T-helper 2 cell treated with Interferon-gamma antibody and Interleukin-4, amounts not matched to agents 5 μg/mL and 100 μg/mL, for 36 hours (primary cell): ENCODE results near the gene DNAL1.

Source experiments
- DNase-seq: peaks from one replicate; pipeline ENCODE4 v3.0.0; 2021; ENCODE audit warnings: low spot score
- H3K27ac Mint-ChIP-seq: one replicate; pipeline ENCODE4 v1.8.0; 2021; ENCODE audit warnings: mild to moderate bottlenecking, mixed read lengths
- H3K27me3 Mint-ChIP-seq: one replicate; pipeline ENCODE4 v1.8.0; 2021; ENCODE audit warnings: low read depth, mixed read lengths
- H3K36me3 Mint-ChIP-seq: one replicate; pipeline ENCODE4 v1.8.0; 2021; ENCODE audit warnings: low read depth, mixed read lengths
- H3K4me1 Mint-ChIP-seq: one replicate; pipeline ENCODE4 v1.8.0; 2021; ENCODE audit warnings: low read depth, mixed read lengths
- H3K4me3 Mint-ChIP-seq: one replicate; pipeline ENCODE4 v1.8.0; 2022; ENCODE audit warnings: mild to moderate bottlenecking, moderate library complexity, mixed read lengths
- H3K9me3 Mint-ChIP-seq: one replicate; pipeline ENCODE4 v1.8.0; 2021; ENCODE audit warnings: mixed read lengths

Gene DNAL1

GRCh38 chr14:73662487-73662943 lies 17.7 kb downstream of the DNAL1 start:
- no peak for DNase-seq
- no peaks in the 10 kb centered on the region for H3K27me3 Mint-ChIP-seq
- H3K27ac Mint-ChIP-seq: no peak overlapping the region
- H3K36me3 Mint-ChIP-seq: no peaks in the 10 kb centered on the region
- no peaks in the 10 kb centered on the region for H3K9me3 Mint-ChIP-seq
- H3K4me3 Mint-ChIP-seq: no peak overlapping the region
- no peaks in the 10 kb centered on the region for H3K4me1 Mint-ChIP-seq

- H3K4me1 Mint-ChIP-seq: no peaks in the 10 kb centered on the region
- no peak overlapping the region for H3K4me3 Mint-ChIP-seq
- H3K36me3 Mint-ChIP-seq: no peaks in the 10 kb centered on the region
- DNase-seq: no peak
- no peak overlapping the region for H3K27ac Mint-ChIP-seq
- H3K27me3 Mint-ChIP-seq: no peaks in the 10 kb centered on the region
- H3K9me3 Mint-ChIP-seq: no peaks in the 10 kb centered on the region
Measured at GRCh38 chr14:73663548-73664212, 18.9 kb downstream of the DNAL1 start.

GRCh38 chr14:73665130-73665529 lies 20.3 kb downstream of the DNAL1 start:
- H3K36me3 Mint-ChIP-seq: no peaks in the 10 kb centered on the region
- DNase-seq: no peak
- H3K27ac Mint-ChIP-seq: no peak overlapping the region
- H3K9me3 Mint-ChIP-seq: no peaks in the 10 kb centered on the region
- H3K4me1 Mint-ChIP-seq: no peaks in the 10 kb centered on the region
- H3K4me3 Mint-ChIP-seq: no peak overlapping the region
- no peaks in the 10 kb centered on the region for H3K27me3 Mint-ChIP-seq

- Mint-ChIP-seq H3K9me3 (no peaks in the 10 kb centered on the region), H3K4me1 (no peaks in the 10 kb centered on the region), H3K27ac (no peak overlapping the region), H3K4me3 (no peak overlapping the region), H3K36me3 (no peaks in the 10 kb centered on the region), H3K27me3 (no peaks in the 10 kb centered on the region)
- no peak for DNase-seq
Measured at GRCh38 chr14:73666583-73666982, 21.8 kb downstream of the DNAL1 start.

GRCh38 chr14:73667854-73668253 lies 23.1 kb downstream of the DNAL1 start:
- Mint-ChIP-seq H3K4me1 (no peaks in the 10 kb centered on the region), H3K27me3 (no peaks in the 10 kb centered on the region), H3K27ac (no peak overlapping the region), H3K36me3 (no peaks in the 10 kb centered on the region), H3K9me3 (no peaks in the 10 kb centered on the region), H3K4me3 (no peak overlapping the region)
- DNase-seq: no peak

- no peak for DNase-seq
- Mint-ChIP-seq H3K36me3 (no peaks in the 10 kb centered on the region), H3K27me3 (no peaks in the 10 kb centered on the region), H3K27ac (no peak overlapping the region), H3K9me3 (no peaks in the 10 kb centered on the region), H3K4me3 (no peak overlapping the region), H3K4me1 (no peaks in the 10 kb centered on the region)
Measured at GRCh38 chr14:73674986-73675385, 30.2 kb downstream of the DNAL1 start.

- no peaks in the 10 kb centered on the region for H3K9me3 Mint-ChIP-seq
- no peaks in the 10 kb centered on the region for H3K36me3 Mint-ChIP-seq
- H3K27ac Mint-ChIP-seq: no peak overlapping the region
- H3K27me3 Mint-ChIP-seq: no peaks in the 10 kb centered on the region
- H3K4me3 Mint-ChIP-seq: no peak overlapping the region
- H3K4me1 Mint-ChIP-seq: no peaks in the 10 kb centered on the region
- DNase-seq: no peak
Measured at GRCh38 chr14:73678698-73679097, 33.9 kb downstream of the DNAL1 start.

- no peaks in the 10 kb centered on the region for H3K9me3 Mint-ChIP-seq
- H3K36me3 Mint-ChIP-seq: no peaks in the 10 kb centered on the region
- no peak overlapping the region for H3K27ac Mint-ChIP-seq
- no peak for DNase-seq
- H3K4me3 Mint-ChIP-seq: no peak overlapping the region
- no peaks in the 10 kb centered on the region for H3K4me1 Mint-ChIP-seq
- H3K27me3 Mint-ChIP-seq: no peaks in the 10 kb centered on the region
Measured at GRCh38 chr14:73680821-73681220, 36.0 kb downstream of the DNAL1 start.

GRCh38 chr14:73684627-73685026 lies 39.8 kb downstream of the DNAL1 start:
- Mint-ChIP-seq H3K9me3 (no peaks in the 10 kb centered on the region), H3K4me1 (no peaks in the 10 kb centered on the region), H3K4me3 (no peak overlapping the region), H3K27ac (no peak overlapping the region), H3K36me3 (no peaks in the 10 kb centered on the region), H3K27me3 (no peaks in the 10 kb centered on the region)
- DNase-seq: no peak

- no peak for DNase-seq
- Mint-ChIP-seq H3K9me3 (no peaks in the 10 kb centered on the region), H3K27ac (no peak overlapping the region), H3K27me3 (no peaks in the 10 kb centered on the region), H3K4me3 (no peak overlapping the region), H3K36me3 (no peaks in the 10 kb centered on the region), H3K4me1 (no peaks in the 10 kb centered on the region)
Measured at GRCh38 chr14:73685328-73685727, 40.5 kb downstream of the DNAL1 start.

GRCh38 chr14:73686901-73687300 lies 42.1 kb downstream of the DNAL1 start:
- Mint-ChIP-seq H3K4me1 (no peaks in the 10 kb centered on the region), H3K27me3 (no peaks in the 10 kb centered on the region), H3K9me3 (no peaks in the 10 kb centered on the region), H3K4me3 (no peak overlapping the region), H3K27ac (no peak overlapping the region), H3K36me3 (no peaks in the 10 kb centered on the region)
- no peak for DNase-seq

- Mint-ChIP-seq H3K27ac (no peak overlapping the region), H3K36me3 (peaks cover 2% of the 10 kb centered on the region), H3K4me3 (no peak overlapping the region), H3K27me3 (no peaks in the 10 kb centered on the region), H3K9me3 (no peaks in the 10 kb centered on the region), H3K4me1 (peaks cover 17% of the 10 kb centered on the region)
- DNase-seq: no peak
Measured at GRCh38 chr14:73694083-73694482, 49.3 kb downstream of the DNAL1 start.

- Mint-ChIP-seq H3K27ac (no peak overlapping the region), H3K4me1 (peaks cover 17% of the 10 kb centered on the region), H3K36me3 (peaks cover 3% of the 10 kb centered on the region), H3K9me3 (no peaks in the 10 kb centered on the region), H3K4me3 (no peak overlapping the region), H3K27me3 (no peaks in the 10 kb centered on the region)
- DNase-seq: no peak
Measured at GRCh38 chr14:73695082-73695481, 50.3 kb downstream of the DNAL1 start.

GRCh38 chr14:73695997-73696396 lies 51.2 kb downstream of the DNAL1 start:
- Mint-ChIP-seq H3K4me1 (peaks cover 24% of the 10 kb centered on the region), H3K9me3 (no peaks in the 10 kb centered on the region), H3K27ac (peak overlapping the region; percentile 56), H3K36me3 (peaks cover 3% of the 10 kb centered on the region), H3K4me3 (peak overlapping the region; percentile 35), H3K27me3 (no peaks in the 10 kb centered on the region)
- DNase-seq: no peak
